Fibroblast of the aortic adventitia (primary cell): Measurements from ENCODE around the gene SRRM5. TPM values are rescaled to one million over a fixed set of nuclear protein-coding genes. Genes with fewer than 3 reads are reported as not detected.

Experiments used
- DNase-seq: peaks from one replicate; pipeline ENCODE4 v3.0.0-alpha.2; 2010; ENCODE audit warnings: low read depth
- H3K4me3 ChIP-seq: 2 replicates; pipeline ENCODE4 v1.5.1; 2011; ENCODE audit warnings: low read depth, mild to moderate bottlenecking, control low read depth, low read length, moderate library complexity
- CTCF ChIP-seq: IDR thresholded peaks from 2 replicates; pipeline ENCODE4 v1.5.1; 2011; ENCODE audit warnings: mild to moderate bottlenecking, low read length, control low read depth, inconsistent platforms; ENCODE audit not compliant: insufficient read depth
- total RNA-seq: library from RNA; depleted of rRNA; stranded (reverse); fragments of >200 nt; gene quantifications from 2 replicates; pipeline ENCODE4 v1.2.3, GENCODE V29; 2012; ENCODE audit warnings: low replicate concordance

Gene SRRM5
- total RNA-seq = 0.09 TPM in 1 of 2 replicates, not detected in the other

GRCh38 chr19:43611788-43612187 is at the start of gene SRRM5:
TSS of gene SRRM5 (plus strand) at chr19:43612088. CDS start at chr19:43612122, 34 bp downstream.
- DNase-seq = no peak
- no peak within 1 kb of the TSS for H3K4me3 ChIP-seq
- no peak for TF ChIP-seq CTCF

GRCh38 chr19:43562226-43562697 is 49.6 kb upstream of the SRRM5 start:
- DNase-seq = no peak
- H3K4me3 ChIP-seq = no peak overlapping the region
- TF ChIP-seq CTCF = no peak

- peak; percentile 23 for DNase-seq
- H3K4me3 ChIP-seq = no peak overlapping the region
- TF ChIP-seq CTCF = no peak
Observed at GRCh38 chr19:43562698-43563241, 49.1 kb upstream of the SRRM5 start.

GRCh38 chr19:43563816-43564457 is 48.0 kb upstream of the SRRM5 start:
- TF ChIP-seq CTCF = no peak
- no peak overlapping the region for H3K4me3 ChIP-seq
- no peak for DNase-seq

GRCh38 chr19:43564800-43565199 is 47.1 kb upstream of the SRRM5 start:
- TF ChIP-seq CTCF = no peak
- no peak overlapping the region for H3K4me3 ChIP-seq
- DNase-seq = no peak

- no peak for DNase-seq
Observed at GRCh38 chr19:43569657-43570056, 42.2 kb upstream of the SRRM5 start.

More at GRCh38 chr19:43569657-43570056, 42.2 kb upstream of the SRRM5 start:
- no peak for TF ChIP-seq CTCF
- no peak overlapping the region for H3K4me3 ChIP-seq
